ENCODE data around the gene ARID1B. TPM values are rescaled to one million over a fixed set of nuclear protein-coding genes. Genes with fewer than 3 reads are reported as not detected.

ARID1B gene
- total RNA-seq, 1 donor from 2014 or later, result 43.4 TPM

DNA sequence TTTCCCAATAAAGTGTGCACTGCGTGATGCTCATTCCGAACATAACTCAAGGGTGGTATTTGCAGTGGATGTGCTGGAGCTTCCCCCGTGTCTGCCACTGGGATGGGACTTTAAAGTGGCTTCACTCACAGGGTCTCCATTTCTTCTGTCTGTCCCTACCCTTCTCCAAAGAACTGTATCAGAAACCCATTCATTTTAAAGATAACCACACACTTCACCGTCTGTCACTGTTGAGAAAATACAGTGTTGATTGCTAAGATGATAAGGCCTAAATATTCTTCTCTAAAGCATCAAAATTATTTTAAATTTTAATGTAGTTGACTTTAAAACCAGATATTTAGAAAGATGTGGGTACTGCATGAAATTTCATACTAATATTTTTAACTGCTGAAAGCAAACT is 384.7 kb downstream of the ARID1B start:
- no peaks in the 10 kb centered on the region for H3K9me3 ChIP-seq (replicated peaks)
- H3K4me1 ChIP-seq, result peaks cover 41% of the 10 kb centered on the region
- peaks cover 4% of the 10 kb centered on the region for H3K36me3 ChIP-seq
- H3K27ac ChIP-seq (replicated peaks), result no peak overlapping the region
- no peak overlapping the region for H3K4me3 ChIP-seq
- no peak for DNase-seq
- H3K27me3 ChIP-seq (ENCODE audit: low read depth), result no peaks in the 10 kb centered on the region
- TF ChIP-seq, protein P1, sequence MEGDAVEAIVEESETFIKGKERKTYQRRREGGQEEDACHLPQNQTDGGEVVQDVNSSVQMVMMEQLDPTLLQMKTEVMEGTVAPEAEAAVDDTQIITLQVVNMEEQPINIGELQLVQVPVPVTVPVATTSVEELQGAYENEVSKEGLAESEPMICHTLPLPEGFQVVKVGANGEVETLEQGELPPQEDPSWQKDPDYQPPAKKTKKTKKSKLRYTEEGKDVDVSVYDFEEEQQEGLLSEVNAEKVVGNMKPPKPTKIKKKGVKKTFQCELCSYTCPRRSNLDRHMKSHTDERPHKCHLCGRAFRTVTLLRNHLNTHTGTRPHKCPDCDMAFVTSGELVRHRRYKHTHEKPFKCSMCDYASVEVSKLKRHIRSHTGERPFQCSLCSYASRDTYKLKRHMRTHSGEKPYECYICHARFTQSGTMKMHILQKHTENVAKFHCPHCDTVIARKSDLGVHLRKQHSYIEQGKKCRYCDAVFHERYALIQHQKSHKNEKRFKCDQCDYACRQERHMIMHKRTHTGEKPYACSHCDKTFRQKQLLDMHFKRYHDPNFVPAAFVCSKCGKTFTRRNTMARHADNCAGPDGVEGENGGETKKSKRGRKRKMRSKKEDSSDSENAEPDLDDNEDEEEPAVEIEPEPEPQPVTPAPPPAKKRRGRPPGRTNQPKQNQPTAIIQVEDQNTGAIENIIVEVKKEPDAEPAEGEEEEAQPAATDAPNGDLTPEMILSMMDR (IDR thresholded peaks at IDR 0.05; ENCODE audit: borderline replicate concordance), result no peak
- intact Hi-C loops (cut with micrococcal nuclease), result no loop called here

DNA sequence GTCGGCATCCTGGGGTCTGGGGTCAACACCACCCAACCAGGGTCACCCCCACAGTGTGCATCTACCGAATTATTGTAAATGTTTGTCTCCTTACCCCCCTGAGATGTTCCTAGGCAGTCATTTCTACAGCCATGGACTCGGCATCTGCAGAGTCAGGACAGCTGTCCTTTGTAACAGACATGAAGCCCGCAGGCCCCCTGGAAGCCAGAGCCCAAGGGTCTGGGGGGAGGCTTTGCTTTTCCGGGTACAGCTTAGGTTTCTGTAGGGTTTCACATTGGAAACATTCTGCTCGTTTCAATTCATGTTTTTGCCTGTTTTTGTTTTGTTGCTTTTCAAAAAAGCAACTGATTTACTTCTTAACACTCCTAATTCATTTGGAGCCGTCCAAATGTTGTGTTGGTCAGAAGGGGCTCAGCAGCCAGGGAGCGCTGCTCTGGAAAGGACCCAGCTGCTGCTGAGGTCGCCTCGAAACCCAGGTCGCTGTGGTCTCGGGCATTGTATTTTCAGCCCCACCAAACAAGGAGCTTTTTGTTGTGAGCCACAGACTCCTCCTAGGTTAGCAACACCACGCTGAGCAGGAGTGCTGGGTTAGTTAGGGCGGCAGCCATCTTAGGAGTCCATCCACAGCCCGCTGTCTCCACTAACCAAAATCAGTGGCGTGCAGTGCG is 385.7 kb downstream of the ARID1B start:
- DNase-seq, result no peak
- TF ChIP-seq, protein P1 (IDR thresholded peaks at IDR 0.05; ENCODE audit: borderline replicate concordance), result no peak
- no peak overlapping the region for H3K4me3 ChIP-seq
- intact Hi-C loops (cut with micrococcal nuclease), result no loop called here
- H3K9me3 ChIP-seq (replicated peaks), result no peaks in the 10 kb centered on the region
- H3K4me1 ChIP-seq, result peaks cover 41% of the 10 kb centered on the region
- H3K36me3 ChIP-seq, result peaks cover 14% of the 10 kb centered on the region
- H3K27ac ChIP-seq (replicated peaks), result peak overlapping the region; percentile 14
- H3K27me3 ChIP-seq (ENCODE audit: low read depth), result no peaks in the 10 kb centered on the region

DNA sequence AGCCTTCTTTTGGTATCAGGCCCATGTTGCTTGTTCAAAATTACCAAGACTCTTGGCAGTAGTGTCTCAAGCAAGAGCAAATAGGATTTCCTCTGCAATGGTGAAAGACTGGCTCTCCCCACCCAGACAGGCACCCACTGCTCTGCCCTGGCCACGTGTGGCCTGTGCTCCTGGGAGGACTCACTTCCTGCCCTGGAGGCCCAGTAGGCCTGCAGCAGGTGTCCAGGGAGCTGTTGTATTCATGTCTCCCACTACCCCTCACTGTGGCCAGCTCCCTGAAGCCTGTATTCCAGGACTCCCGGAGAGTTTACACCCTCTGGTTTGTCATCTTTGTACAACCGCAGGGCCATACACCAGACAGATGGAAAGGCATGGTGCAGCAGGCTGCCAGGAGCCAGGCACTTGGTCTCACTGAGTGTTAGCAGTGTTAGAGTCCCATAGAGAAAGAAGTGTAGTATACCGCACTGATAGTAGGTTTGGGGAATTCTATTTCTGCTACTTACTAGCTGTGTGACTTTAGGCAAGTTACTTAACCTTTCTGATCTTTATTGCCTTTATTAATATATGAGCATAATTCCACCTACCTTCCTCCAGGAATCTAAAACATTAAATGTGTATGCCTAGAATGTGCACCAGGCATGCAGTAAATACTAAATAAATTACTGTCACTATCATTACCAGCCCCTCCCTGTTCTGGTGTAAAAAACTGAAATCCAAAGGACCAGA is 386.4 kb downstream of the ARID1B start:
- intact Hi-C loops (cut with micrococcal nuclease), result no loop called here
- TF ChIP-seq, protein P1 (IDR thresholded peaks at IDR 0.05; ENCODE audit: borderline replicate concordance), result no peak
- Histone ChIP-seq H3K9me3 (replicated peaks) (no peaks in the 10 kb centered on the region), H3K27ac (replicated peaks) (peak overlapping the region; percentile 14), H3K36me3 (peaks cover 21% of the 10 kb centered on the region), H3K27me3 (ENCODE audit: low read depth) (no peaks in the 10 kb centered on the region), H3K4me3 (no peak overlapping the region), H3K4me1 (peaks cover 37% of the 10 kb centered on the region)
- DNase-seq, result no peak

DNA sequence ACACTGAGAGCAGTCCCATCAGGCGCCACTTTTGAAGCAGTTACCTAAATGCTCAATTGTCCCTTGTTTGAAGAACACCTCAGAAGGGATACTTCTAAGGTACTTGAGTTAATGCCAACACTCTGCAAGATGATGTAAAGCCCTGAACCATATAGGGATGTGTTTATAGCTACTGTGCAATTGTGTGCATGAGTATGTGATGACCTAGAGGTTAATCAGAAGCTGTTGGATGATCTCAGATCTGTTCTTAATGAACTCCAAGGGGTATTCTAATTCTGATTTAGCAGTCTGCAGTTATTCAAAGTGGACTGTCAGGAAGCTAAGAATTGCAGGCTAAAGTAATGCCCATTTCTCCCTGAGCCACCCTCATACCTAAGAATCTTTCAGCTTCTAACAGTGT is 387.8 kb downstream of the ARID1B start:
- TF ChIP-seq, protein P1 (IDR thresholded peaks at IDR 0.05; ENCODE audit: borderline replicate concordance), result no peak
- DNase-seq, result no peak
- H3K4me1 ChIP-seq, result peaks cover 41% of the 10 kb centered on the region
- H3K27ac ChIP-seq (replicated peaks), result no peak overlapping the region
- no peaks in the 10 kb centered on the region for H3K9me3 ChIP-seq (replicated peaks)
- no peak overlapping the region for H3K4me3 ChIP-seq
- no peaks in the 10 kb centered on the region for H3K27me3 ChIP-seq (ENCODE audit: low read depth)
- intact Hi-C loops (cut with micrococcal nuclease), result no loop called here
- H3K36me3 ChIP-seq, result peaks cover 26% of the 10 kb centered on the region

DNA sequence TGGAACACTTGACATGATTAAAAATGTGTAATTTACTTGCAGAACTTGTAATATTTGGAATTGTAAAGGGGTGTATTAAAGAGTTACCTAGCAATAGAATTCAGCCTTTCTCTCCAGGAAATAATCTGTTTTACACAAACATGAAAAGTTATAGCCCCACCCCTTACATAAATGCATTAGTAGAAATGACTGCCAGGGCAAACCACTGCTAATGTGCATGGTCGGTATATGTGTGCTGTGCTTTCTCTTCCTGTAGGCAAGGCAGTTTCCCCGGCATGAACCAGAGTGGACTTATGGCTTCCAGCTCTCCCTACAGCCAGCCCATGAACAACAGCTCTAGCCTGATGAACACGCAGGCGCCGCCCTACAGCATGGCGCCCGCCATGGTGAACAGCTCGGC is 389.6 kb downstream of the ARID1B start:
- TF ChIP-seq, protein P1 (IDR thresholded peaks at IDR 0.05; ENCODE audit: borderline replicate concordance), result no peak
- intact Hi-C loops (cut with micrococcal nuclease), result no loop called here
- no peaks in the 10 kb centered on the region for H3K27me3 ChIP-seq (ENCODE audit: low read depth)
- H3K36me3 ChIP-seq, result peaks cover 26% of the 10 kb centered on the region
- H3K9me3 ChIP-seq (replicated peaks), result no peaks in the 10 kb centered on the region
- no peak overlapping the region for H3K4me3 ChIP-seq
- H3K27ac ChIP-seq (replicated peaks), result no peak overlapping the region
- no peak for DNase-seq
- H3K4me1 ChIP-seq, result peaks cover 36% of the 10 kb centered on the region
